Subcutaneous abdominal adipose tissue (tissue), 5 donors: ENCODE data around the gene FAM168A.

Experiments used
- H3K27ac ChIP-seq: one replicate; pipeline ENCODE4 v1.7.0; 2013; ENCODE audit warnings: low read depth, mild to moderate bottlenecking, inconsistent platforms, low read length, moderate library complexity
- H3K27me3 ChIP-seq, 5 donors: one replicate each; pipeline ENCODE4 v1.7.0; 2013; ENCODE audit warnings: low read length in 5 of 5, inconsistent platforms in 1 of 5; ENCODE audit not compliant: control insufficient read depth in 5 of 5, insufficient read depth in 4 of 5
- H3K36me3 ChIP-seq, 5 donors: one replicate each; pipeline ENCODE4 v1.7.0; 2013; ENCODE audit warnings: low read length in 5 of 5; ENCODE audit not compliant: control insufficient read depth in 5 of 5, insufficient read depth in 5 of 5
- H3K4me1 ChIP-seq, 5 donors: one replicate each; pipeline ENCODE4 v1.7.0; 2013; ENCODE audit warnings: low read length in 5 of 5, mild to moderate bottlenecking in 3 of 5, moderate library complexity in 1 of 5; ENCODE audit not compliant: control insufficient read depth in 5 of 5, insufficient read depth in 5 of 5
- H3K4me3 ChIP-seq, 5 donors: one replicate each; pipeline ENCODE4 v1.7.0; 2013; ENCODE audit warnings: low read length in 5 of 5, low read depth in 1 of 5
- H3K9ac ChIP-seq, 5 donors: one replicate each; pipeline ENCODE4 v1.7.0; 2013; ENCODE audit warnings: low read length in 5 of 5, mild to moderate bottlenecking in 4 of 5, moderate library complexity in 3 of 5
- H3K9me3 ChIP-seq, 5 donors: one replicate each; pipeline ENCODE4 v1.7.0; 2013; ENCODE audit warnings: low read length in 5 of 5; ENCODE audit not compliant: control insufficient read depth in 5 of 5
- donor health status: healthy.
- donor health status: healthy.
- donor health status: healthy.
- donor health status: healthy.
- donor health status: healthy.

FAM168A gene

DNA sequence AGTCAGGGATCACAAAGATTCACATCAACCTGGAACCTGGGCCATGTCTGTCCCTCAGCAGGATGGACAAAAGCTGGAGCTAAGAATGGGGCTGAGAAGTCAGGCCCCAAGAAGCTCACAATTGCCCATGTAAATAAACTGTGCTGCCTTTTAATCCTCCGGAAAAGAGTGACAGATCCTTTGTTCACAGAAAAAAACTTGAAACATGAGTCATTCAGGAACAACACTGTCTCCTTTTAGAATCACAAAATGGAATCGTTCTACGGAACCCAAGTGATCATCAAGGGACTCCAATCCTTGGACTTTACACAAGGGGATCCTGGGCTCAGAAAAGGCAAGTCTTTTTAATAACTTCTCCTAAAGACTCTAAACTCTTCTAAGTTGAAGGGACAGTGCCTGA is 185.6 kb downstream of the FAM168A start:
- H3K4me3 ChIP-seq: no peak overlapping the region
- no peaks in the 10 kb centered on the region for H3K9me3 ChIP-seq
- H3K4me1 ChIP-seq: peaks cover 0 to 20% (median 14%) of the 10 kb centered on the region in 5 donors
- no peaks in the 10 kb centered on the region for H3K27me3 ChIP-seq
- no peak overlapping the region for H3K9ac ChIP-seq
- peaks cover 0 to 32% (median 14%) of the 10 kb centered on the region in 5 donors for H3K36me3 ChIP-seq
- H3K27ac ChIP-seq: no peak overlapping the region

DNA sequence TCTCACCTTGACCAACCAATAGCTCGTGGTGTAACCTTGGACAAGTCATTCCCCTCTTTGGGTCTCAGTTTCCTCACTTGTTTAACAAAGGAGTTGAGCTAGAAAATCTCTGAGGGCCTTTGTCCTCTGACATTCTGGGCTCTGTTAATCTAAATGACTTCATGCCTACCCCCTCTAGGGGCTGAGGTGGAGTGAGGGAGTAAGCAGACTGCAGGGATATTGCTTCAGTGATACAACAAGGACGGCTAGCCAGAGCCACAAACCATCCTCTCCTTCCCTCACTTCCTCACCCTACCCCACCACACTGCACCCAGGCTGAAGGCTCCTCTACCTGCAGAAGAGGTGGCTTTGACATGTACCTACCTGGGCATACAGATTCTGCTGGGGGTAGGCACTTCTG is 186.9 kb downstream of the FAM168A start:
- no peak overlapping the region for H3K27ac ChIP-seq
- H3K4me1 ChIP-seq: peaks cover 0 to 19% (median 14%) of the 10 kb centered on the region in 5 donors
- no peaks in the 10 kb centered on the region for H3K9me3 ChIP-seq
- H3K9ac ChIP-seq: no peak overlapping the region
- no peaks in the 10 kb centered on the region for H3K27me3 ChIP-seq
- H3K36me3 ChIP-seq: peaks cover 0 to 43% (median 20%) of the 10 kb centered on the region in 5 donors
- no peak overlapping the region for H3K4me3 ChIP-seq

DNA sequence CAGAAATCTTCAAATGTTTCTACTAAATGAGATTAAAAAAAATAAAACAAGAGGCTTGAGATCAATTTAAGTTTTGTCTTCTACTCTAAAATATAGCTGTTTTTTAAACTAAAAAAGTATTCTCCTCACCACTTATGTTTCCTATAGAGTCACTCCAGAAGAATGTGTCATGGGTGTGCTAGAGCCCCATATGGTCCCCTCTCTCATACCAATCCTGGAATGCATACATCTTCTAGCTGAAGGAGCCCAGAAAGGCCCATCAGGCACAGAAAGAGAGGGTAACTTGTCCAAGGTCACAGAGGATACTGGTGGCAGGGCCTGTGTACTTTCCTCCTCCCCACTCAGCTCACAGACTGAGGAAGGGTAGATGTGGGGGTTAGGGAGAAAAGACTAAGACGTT is 187.3 kb downstream of the FAM168A start:
- H3K4me1 ChIP-seq: peaks cover 0 to 15% (median 12%) of the 10 kb centered on the region in 5 donors
- H3K27ac ChIP-seq: no peak overlapping the region
- H3K9ac ChIP-seq: no peak overlapping the region
- H3K9me3 ChIP-seq: no peaks in the 10 kb centered on the region
- no peak overlapping the region for H3K4me3 ChIP-seq
- peaks cover 0 to 47% (median 22%) of the 10 kb centered on the region in 5 donors for H3K36me3 ChIP-seq
- H3K27me3 ChIP-seq: no peaks in the 10 kb centered on the region

DNA sequence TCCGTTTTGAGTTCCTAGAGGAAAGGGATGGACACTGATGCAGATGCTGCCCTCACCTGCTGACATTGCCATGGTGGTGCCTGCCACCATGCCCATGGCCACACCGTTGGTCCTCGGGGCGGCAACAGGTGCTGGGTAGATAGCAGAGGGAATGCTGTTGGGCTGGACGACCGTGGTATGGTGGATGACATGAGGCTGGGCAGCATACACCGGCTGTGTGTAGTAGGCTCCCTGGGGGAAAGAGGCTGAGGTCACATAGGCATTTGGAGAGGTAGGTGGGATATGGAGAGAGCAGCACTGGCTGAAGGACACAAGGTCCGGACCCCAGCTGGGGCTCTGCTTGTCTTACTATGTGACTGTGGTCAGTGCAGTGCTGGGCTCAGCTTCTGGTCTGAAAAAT is 188.5 kb downstream of the FAM168A start:
- Histone ChIP-seq H3K9ac (no peak overlapping the region), H3K4me3 (no peak overlapping the region), H3K4me1 (peaks cover 0 to 5% (median 0%) of the 10 kb centered on the region in 5 donors), H3K9me3 (no peaks in the 10 kb centered on the region), H3K27ac (no peak overlapping the region), H3K27me3 (no peaks in the 10 kb centered on the region), H3K36me3 (peaks cover 0 to 51% (median 26%) of the 10 kb centered on the region in 5 donors)

DNA sequence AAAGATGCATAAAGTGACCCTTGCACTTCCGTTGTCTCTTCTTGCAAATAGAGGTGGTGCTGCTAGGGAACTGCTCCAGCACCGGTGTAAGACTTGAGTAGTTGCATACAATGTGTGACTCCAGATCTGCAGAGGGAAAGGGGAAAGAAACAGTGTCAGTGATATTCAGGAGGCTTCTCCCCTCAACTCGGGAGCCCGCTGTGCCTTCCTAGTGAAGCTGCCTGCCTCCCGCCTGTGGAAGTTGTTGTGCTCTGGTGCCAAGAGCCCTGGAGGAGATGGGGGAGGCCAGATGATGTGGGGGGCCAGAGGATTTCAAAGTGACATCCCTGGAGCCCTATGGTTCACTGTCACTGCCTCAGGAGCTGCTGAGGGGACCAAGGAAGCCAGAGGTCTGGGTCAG is 191.3 kb downstream of the FAM168A start:
- Histone ChIP-seq H3K27me3 (no peaks in the 10 kb centered on the region), H3K9me3 (no peaks in the 10 kb centered on the region), H3K4me3 (no peak overlapping the region), H3K9ac (no peak overlapping the region), H3K36me3 (peaks cover 0 to 51% (median 26%) of the 10 kb centered on the region in 5 donors), H3K4me1 (peaks cover 0 to 11% (median 8%) of the 10 kb centered on the region in 5 donors), H3K27ac (no peak overlapping the region)

DNA sequence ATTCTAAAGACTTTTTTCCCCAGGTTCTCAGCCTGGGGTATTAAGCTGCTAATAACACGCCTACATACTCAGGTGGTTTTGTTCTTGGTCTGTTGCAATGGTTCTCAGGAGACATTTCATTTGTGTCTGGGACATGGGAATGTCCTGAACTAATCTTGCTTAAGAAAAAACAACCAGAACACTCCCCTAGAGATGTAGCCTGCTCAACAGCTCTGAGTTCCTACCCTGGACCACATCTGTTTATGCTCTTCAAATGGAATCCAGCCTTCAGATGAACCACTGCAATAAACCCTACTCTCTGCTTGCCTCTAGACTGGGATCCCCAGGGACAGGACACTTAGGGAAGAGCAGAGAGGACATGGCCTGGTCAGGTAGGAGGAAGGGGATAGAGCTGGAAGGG is 191.8 kb downstream of the FAM168A start:
- H3K4me3 ChIP-seq: no peak overlapping the region
- peaks cover 0 to 48% (median 23%) of the 10 kb centered on the region in 5 donors for H3K36me3 ChIP-seq
- no peak overlapping the region for H3K9ac ChIP-seq
- H3K9me3 ChIP-seq: no peaks in the 10 kb centered on the region
- no peak overlapping the region for H3K27ac ChIP-seq
- H3K27me3 ChIP-seq: no peaks in the 10 kb centered on the region
- H3K4me1 ChIP-seq: peaks cover 0 to 12% (median 10%) of the 10 kb centered on the region in 5 donors

DNA sequence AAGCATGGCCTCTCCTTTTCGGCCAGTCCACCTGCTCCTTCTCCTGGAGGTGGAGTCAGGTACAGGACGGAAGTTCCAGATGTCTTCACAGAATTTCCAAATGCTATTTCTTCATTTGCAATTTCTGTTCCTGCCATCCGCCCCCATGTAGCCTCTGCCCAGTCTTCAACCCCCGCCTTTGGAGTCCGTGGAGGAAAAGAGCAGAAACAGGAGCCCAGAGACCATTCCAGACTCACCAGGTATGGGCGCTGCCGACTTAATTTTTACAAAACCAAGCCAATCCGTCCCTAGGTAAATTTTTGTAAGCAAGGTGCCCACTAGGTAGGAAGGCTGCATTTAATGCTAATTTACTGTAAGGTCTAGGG is 192.8 kb downstream of the FAM168A start:
- peaks cover 0 to 12% (median 10%) of the 10 kb centered on the region in 5 donors for H3K4me1 ChIP-seq
- H3K27me3 ChIP-seq: no peaks in the 10 kb centered on the region
- no peak overlapping the region for H3K27ac ChIP-seq
- H3K36me3 ChIP-seq: peaks cover 0 to 42% (median 19%) of the 10 kb centered on the region in 5 donors
- peak overlapping the region in 1 of 5 donors; percentile 35 for H3K9ac ChIP-seq
- H3K4me3 ChIP-seq: no peak overlapping the region
- no peaks in the 10 kb centered on the region for H3K9me3 ChIP-seq

DNA sequence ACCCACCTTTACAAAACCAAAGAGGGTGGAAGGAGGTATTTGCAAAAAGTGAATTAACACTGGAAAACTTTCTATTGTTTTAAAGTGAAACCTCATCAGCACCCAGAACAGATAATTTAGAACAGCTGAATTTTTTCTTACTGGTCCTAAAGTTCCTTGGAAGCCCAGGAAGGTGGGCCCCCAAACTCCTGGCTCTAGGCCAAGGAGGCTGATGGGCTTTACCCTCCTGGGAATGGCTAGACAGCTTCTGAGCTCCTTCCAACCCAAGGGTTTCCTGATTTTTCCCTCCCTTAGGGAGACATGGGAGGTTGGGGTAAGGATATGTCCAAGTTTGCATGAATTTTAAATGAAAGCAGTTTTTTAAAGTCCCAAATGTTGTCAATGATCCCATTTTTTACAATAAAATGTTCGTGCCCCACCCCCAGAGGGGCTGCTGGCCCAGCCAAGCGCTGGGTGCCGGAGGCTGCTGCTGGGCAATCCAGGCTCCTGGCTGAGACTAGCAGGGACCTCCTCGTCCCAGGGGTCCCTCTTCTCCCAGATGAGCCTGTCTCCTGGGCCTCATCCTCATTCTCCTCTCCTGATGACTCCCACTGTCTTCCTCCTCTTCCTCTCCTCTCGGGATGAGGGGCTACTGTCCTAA is 193.3 kb downstream of the FAM168A start:
- peaks cover 0 to 38% (median 18%) of the 10 kb centered on the region in 5 donors for H3K36me3 ChIP-seq

DNA sequence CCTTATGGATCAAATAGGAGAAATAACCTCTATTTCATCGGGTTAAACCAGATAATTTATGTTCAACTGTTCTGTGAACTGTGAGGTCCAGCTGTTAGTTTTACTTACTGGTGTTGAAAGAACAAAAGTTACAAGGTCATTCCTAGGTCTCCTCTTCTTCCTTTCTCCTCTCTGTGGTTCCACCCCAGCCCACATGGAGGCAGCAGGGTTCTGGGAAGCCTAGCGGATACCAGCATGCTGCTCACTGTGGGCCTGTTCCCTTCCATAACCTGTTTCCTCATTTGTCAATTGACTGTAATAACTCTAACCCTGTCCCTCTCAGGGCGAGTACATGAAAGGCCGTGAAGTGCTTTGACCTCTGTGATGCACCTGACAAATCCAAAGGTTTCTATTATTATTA is 193.9 kb downstream of the FAM168A start:
- Histone ChIP-seq H3K27ac (no peak overlapping the region), H3K36me3 (peaks cover 0 to 32% (median 12%) of the 10 kb centered on the region in 5 donors), H3K9ac (no peak overlapping the region), H3K27me3 (no peaks in the 10 kb centered on the region), H3K9me3 (no peaks in the 10 kb centered on the region), H3K4me3 (no peak overlapping the region), H3K4me1 (peaks cover 2 to 19% (median 10%) of the 10 kb centered on the region in 5 donors)

More for the DNA sequence above, 193.3 kb downstream of the FAM168A start:
- no peak overlapping the region for H3K4me3 ChIP-seq
- H3K4me1 ChIP-seq: peaks cover 0 to 13% (median 10%) of the 10 kb centered on the region in 5 donors
- no peaks in the 10 kb centered on the region for H3K27me3 ChIP-seq
- no peak overlapping the region for H3K27ac ChIP-seq
- H3K9ac ChIP-seq: peak overlapping the region in 1 of 5 donors; percentile 35
- H3K9me3 ChIP-seq: no peaks in the 10 kb centered on the region

DNA sequence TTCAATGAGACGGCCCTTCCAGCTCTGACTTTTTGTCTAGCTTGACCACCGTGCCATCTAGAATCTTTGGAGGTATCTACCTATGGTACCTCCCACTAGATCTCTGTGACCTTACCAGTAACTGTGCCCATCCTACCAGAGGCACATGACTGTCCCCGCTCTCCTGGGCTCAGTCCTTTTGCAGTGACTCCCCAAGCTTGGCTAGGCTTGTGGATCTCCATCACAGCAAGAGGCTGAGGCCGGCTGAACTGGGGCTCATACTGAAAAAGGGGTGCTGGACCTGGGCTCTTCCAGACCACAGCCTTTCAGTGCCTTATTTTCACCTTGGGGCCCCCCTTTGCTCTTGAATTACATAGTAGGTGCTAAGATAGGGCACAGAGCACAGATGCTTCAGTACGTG is 194.4 kb downstream of the FAM168A start:
- H3K27ac ChIP-seq: no peak overlapping the region
- H3K36me3 ChIP-seq: peaks cover 0 to 31% (median 9%) of the 10 kb centered on the region in 5 donors
- no peaks in the 10 kb centered on the region for H3K27me3 ChIP-seq
- H3K4me1 ChIP-seq: peaks cover 5 to 24% (median 14%) of the 10 kb centered on the region in 5 donors
- no peaks in the 10 kb centered on the region for H3K9me3 ChIP-seq
- no peak overlapping the region for H3K9ac ChIP-seq
- no peak overlapping the region for H3K4me3 ChIP-seq
